Breast epithelium (tissue), 3 donors: ENCODE data around the gene MAPRE3.

Experiments used
- CTCF ChIP-seq, 3 donors: fragments of 450-650 bp; IDR thresholded peaks; one replicate each; pipeline ENCODE4 v1.5.1; 2016 to 2017; ENCODE audit warnings: antibody characterized with exemption in 3 of 3, mild to moderate bottlenecking in 3 of 3, moderate library complexity in 3 of 3
- POLR2A ChIP-seq: fragments of 450-650 bp; IDR thresholded peaks from one replicate; pipeline ENCODE4 v1.6.1; 2016; ENCODE audit warnings: antibody characterized with exemption, mild to moderate bottlenecking, moderate library complexity
- POLR2AphosphoS5 ChIP-seq, 3 donors: sonication (generic); formaldehyde crosslinking; IDR thresholded peaks; one replicate each; pipeline ENCODE4 v1.6.1; 2017; ENCODE audit warnings: antibody characterized with exemption in 3 of 3

- TF ChIP-seq CTCF (IDR thresholded peaks at IDR 0.05) (no peak), POLR2A (no peak), POLR2AphosphoS5 (IDR thresholded peaks at IDR 0.05) (no peak)
These were observed 58.6 kb downstream of the MAPRE3 start for GRCh38 chr2:27029051-27029450.
